Superior temporal gyrus (tissue), 1 donor: ENCODE measurements around the gene SEMA3D.
"Not testable (repeated sequence)": the region's sequence is repeated elsewhere in the genome, so short reads cannot be mapped to it uniquely, and the experiment has no call there.

Source experiments
- DNase-seq: peaks from one replicate; pipeline ENCODE4 v3.0.0-alpha.2; 2016; ENCODE audit errors: extremely low spot score

The SEMA3D gene

GRCh38 chr7:84997626-84998025 is 189.2 kb downstream of the SEMA3D start:
- no peak for DNase-seq

DNA sequence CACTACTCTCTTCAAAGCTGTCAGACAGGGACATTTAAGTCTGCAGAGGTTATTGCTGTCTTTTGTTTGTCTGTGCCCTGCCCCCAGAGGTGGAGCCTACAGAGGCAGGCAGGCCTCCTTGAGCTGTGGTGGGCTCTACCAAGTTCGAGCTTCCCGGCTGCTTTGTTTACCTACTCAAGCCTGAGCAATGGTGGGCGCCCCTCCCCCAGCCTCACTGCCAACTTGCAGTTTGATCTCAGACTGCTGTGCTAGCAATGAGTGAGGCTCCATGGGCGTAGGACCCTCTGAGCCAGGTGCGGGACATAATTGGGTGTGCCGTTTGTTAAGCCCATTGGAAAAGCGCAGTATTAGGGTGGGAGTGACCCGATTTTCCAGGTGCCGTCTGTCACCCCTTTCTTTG is 193.9 kb downstream of the SEMA3D start:
- DNase-seq = not testable (repeated sequence)

- DNase-seq = no peak
Measured at GRCh38 chr7:84985073-84985784, 201.6 kb downstream of the SEMA3D start.

GRCh38 chr7:84982199-84982598 is 204.7 kb downstream of the SEMA3D start:
- no peak for DNase-seq

DNA sequence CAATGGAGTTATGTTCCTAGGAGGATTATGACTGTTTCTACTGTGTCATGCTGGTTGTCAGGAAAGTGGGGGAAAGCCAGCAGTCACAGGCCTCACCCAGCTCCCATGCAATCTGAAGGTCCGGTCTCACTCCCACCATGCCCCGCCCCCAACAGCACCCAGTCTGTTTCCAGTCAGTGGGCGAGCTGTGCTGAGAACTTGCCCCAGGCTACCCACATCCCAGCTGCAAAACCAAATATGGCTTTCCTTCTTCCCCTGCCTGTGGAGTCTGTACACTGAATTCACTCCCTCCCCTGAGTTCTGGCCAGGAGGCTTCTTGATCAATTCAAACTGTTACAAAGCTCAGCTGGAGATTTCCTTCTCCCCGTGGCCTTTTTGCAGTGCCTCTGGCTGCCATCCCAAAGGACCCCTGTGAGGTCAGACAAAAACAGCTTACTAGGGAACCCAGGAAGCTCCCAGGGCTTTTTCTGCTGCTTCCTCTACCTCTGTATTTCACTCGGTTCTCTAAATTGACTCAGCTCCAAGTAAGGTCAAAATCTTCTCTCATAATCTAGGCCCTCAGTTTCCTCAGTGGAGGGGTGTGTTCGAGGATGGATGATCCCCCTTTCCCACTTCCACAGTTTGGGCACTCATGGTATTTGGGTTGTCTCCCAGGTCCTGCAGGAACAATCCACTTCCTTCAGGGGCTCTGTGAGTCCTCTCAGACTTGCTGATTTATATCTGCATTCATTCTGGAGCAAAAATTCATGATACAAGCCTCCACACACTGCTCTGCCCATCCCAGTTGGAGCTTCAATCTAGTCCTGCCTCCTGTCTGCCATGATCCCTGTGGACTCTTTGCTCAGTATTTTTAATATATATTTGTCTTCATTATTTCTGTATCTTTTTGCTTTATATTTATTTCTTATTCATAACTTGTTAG is 205.5 kb downstream of the SEMA3D start:
- DNase-seq = no peak

- no peak for DNase-seq
Measured at GRCh38 chr7:84975586-84976185, 211.2 kb downstream of the SEMA3D start.

DNA sequence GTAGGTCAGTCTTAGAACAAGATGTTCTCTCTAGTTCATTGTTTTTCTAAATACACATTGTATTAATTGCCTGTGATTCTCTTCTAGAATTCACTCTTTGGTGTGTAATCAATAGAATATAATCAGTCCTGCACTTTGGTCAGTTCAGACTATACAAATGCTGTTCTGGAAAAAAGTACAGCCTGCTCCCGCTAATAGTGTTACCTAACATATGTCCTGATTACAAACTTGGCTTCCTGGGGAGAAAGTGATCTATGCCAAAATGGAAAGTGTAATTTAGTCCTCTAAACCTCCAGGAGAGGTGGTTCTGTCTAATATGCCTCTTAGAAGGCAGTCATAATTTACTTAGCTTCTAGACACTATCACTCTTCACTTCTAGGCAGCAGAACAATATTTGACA is 215.5 kb downstream of the SEMA3D start:
- DNase-seq = no peak

DNA sequence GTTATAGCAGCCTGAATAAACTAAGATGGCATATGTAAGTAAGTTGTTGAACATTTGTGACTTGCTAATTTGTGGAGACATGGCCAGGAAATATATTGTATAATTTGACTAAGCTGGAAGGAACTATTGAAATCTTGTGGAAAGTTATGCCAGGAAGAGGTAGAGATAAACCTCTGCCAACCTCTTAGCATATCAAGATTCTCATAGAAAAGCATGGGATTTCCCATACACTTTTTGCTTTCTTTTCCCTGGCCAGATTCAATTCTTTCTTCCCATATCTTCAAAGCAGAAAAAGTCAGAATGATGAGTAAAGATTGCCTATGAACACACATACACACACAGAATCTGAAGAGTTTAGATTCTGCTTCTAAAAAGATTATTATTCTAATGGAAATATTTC is 216.2 kb downstream of the SEMA3D start:
- DNase-seq = no peak

- DNase-seq = no peak
Measured at GRCh38 chr7:84953234-84953633, 233.6 kb downstream of the SEMA3D start.

GRCh38 chr7:84950836-84951235 is 236.0 kb downstream of the SEMA3D start:
- no peak for DNase-seq

DNA sequence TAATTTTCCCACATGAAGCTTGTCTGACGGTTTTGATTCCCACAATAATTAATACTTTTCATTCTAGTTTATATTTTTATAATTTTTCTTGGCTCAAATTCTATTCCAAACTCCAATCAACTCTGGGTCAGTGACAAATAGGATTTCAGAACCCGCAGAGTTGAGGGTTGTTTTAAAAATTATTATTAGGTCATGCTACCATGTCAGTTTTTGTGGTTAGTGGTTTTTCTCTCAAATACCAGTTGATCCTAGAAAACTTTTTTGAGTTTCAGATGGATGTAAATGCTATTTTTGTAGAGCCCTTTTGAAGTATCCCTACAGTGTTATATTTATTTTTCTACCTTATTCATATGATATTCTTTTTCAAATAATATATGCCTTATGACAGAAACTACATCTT is 237.4 kb downstream of the SEMA3D start:
- DNase-seq = no peak

DNA sequence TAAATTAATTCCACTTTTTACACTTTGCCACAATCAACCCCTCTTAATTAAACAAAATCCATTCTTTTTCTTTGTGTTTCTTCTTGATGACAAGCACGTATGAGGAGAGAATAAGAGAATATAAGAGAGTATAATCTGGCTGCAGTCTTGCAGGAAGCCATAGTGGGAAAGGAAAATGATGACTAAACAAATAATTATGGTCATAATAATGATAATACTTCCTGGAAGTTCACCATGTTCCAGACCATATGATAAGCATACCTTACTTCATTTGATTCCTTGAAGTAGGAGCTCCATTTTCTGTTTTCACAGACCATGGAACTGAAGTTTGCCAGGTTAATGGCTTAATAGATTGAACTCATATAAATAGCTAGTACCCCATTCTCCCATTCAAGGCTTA is 237.8 kb downstream of the SEMA3D start:
- no peak for DNase-seq

DNA sequence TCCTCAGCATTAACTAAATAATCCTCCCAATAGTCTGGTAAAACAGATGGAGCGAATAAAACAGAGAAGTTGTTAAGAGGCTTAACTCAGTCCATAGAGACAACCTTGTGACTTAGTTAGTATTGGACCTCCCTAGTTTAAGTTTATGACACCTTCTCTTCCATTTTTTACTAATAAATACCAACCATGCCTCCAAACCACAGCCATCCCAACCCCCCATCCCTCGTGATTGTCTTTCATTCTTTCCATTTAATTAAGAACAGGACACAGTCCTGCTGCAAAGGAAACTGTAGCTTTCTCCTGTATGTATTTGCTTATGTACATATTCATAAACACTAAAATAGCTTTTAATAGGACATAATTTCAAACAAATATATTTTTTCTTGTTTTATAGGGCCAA is 238.2 kb downstream of the SEMA3D start:
- DNase-seq = no peak

- no peak for DNase-seq
Measured at GRCh38 chr7:84946549-84946948, 240.3 kb downstream of the SEMA3D start.
